GM18502 (cell line): ENCODE measurements around the gene DHRSX.
"Not testable (repeated sequence)": the region's sequence is repeated elsewhere in the genome, so short reads cannot be mapped to it uniquely, and the experiment has no call there.

ENCODE experiments used
- ATAC-seq: cut with Tn5 transposase; IDR thresholded peaks from one replicate; pipeline ENCODE4 v1.9.1; 2021; ENCODE audit warnings: mild to moderate bottlenecking; ENCODE audit not compliant: unreplicated experiment, poor library complexity

Gene DHRSX

DNA sequence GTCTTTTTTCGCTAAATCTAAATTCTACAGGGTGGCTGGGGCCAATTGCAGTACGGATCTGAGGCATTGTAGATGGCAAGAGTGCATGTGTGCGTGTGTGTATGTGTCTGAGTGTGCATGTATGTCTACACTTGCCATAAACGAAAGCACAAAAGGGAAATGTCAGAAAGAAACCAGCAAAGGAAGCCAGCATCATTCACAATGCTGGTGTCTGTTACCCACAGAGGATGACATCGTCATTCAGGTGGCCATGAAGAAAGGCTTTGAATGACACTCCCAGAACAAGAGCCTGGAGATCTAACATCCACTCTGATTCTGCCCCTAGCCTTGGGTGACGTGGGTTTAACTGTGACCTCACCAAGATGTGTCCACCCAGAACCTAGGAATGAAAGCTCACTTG is 124.6 kb downstream of the DHRSX start:
- no peak for ATAC-seq

DNA sequence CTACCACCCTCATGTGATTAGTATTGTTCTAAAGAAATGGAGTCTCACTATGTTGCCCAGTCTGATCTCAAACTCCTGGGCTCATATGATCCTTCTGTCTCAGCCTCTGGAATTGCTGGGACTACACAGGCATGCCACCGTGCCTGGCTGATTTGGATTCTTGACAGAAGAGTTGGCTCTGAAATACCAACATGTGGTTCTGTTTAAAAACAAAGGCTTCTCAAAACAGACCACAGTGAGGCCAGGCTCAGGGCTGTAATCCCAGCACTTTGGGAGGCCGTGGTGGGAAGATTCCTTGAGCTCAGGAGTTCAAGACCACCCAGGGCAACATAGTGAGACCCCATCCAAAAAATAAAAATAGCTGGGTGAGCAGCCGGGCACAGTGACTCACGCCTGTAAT is 126.7 kb downstream of the DHRSX start:
- ATAC-seq: no peak

- ATAC-seq: no peak
Measured at GRCh38 chrX:2373615-2374014, 127.2 kb downstream of the DHRSX start.

- no peak for ATAC-seq
Measured at GRCh38 chrX:2371026-2371711, 129.6 kb downstream of the DHRSX start.

GRCh38 chrX:2370456-2370855 is 130.3 kb downstream of the DHRSX start:
- ATAC-seq: no peak

DNA sequence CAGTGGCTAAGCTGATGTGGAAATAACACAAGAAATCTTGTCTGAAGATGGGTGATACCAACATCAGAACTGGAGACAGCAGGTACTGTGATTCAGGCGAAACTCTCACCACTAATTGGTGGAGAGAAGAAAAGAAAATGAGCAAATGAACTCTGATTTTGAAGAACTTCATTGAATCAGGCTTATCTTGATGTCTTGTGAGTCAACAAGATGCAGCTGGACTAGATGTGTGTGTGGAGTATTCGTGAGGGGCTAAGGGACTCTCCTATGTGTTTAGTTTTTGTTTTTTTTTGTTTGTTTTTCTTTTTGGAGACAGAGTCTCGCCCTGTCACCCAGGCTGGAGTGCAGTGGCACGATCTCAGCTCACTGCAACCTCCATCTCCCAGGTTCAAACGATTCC is 131.6 kb downstream of the DHRSX start:
- no peak for ATAC-seq

GRCh38 chrX:2360731-2361130 is 140.0 kb downstream of the DHRSX start:
- ATAC-seq: no peak

- ATAC-seq: not testable (repeated sequence)
Measured at GRCh38 chrX:2359522-2359921, 141.3 kb downstream of the DHRSX start.

GRCh38 chrX:2351999-2352995 is 148.5 kb downstream of the DHRSX start:
- no peak for ATAC-seq

DNA sequence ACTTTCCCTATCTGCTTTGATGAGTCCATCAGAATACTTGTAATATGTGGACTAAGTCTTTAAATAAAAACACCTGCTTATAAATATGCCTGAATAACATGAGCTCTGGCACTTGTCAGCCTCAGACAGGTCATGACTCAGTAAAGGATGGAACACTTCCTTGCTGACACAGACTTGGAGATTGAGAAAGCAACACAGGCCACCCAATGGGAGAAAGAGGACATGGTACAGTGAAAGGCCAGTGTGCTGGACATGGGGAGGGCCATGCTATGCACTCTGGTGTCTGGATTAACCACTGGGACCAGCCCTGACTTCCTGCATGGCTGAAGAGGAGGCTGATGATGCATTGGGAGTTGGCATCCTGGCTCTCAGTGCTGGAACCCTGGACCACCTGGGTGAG is 149.5 kb downstream of the DHRSX start:
- ATAC-seq: no peak

DNA sequence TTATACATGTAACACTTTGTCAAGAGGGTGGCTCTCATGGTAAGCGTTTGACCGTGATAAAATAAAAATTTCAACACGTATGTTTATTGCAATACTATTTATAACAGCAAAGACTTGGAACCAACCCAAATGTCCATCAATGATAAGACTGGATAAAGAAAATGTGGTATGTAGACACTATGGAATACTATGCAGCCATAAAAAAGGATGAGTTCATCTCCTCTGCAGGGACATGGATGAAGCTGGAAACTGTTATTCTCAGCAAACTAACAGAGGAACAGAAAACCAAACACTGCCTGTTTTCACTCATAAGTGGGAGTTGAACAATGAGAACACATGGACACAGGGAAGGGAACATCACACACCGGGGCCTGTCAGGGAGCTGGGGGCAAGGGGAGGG is 150.1 kb downstream of the DHRSX start:
- ATAC-seq: not testable (repeated sequence)

- ATAC-seq: not testable (repeated sequence)
Measured at GRCh38 chrX:2350036-2350435, 150.7 kb downstream of the DHRSX start.

DNA sequence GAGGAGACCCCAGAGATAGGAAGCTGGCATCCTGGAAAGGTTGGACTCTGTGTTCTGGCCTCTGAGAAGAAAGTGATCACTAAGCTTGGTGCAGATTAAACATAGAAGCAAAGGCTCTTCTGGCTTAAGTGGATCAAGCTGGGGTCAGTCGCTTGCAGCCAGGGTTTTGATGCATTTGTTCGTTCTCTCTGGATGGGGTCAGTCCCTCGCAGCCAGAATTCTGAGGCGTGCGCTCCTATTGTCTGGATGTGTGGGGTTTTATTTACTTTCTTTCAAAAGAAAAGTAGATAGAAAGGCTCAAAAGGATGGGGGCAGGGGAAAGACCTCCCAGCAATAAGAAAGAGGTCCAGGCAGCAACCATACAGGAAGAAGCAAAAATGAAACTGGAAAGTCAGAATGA is 152.6 kb downstream of the DHRSX start:
- ATAC-seq: no peak

- ATAC-seq: no peak
Measured at GRCh38 chrX:2346158-2346557, 154.6 kb downstream of the DHRSX start.

DNA sequence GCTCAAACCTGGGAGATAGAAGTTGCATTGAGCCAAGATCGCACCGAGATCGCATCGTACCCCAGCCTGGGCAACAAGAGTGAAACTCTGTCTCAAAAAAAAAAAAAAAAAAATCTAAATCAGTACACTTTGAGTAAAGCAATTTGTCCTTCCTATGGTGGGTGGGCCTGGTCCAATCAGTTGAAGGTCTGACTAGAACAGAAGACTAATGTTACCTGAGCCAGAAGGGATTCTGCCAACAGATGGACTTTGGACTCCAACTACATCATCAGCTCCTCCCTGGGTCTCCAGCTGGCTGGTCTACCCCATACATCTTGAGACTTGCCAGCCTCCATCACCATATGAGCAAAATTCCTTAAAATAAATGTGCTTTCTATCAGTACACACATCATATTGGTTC is 155.2 kb downstream of the DHRSX start:
- ATAC-seq: no peak

DNA sequence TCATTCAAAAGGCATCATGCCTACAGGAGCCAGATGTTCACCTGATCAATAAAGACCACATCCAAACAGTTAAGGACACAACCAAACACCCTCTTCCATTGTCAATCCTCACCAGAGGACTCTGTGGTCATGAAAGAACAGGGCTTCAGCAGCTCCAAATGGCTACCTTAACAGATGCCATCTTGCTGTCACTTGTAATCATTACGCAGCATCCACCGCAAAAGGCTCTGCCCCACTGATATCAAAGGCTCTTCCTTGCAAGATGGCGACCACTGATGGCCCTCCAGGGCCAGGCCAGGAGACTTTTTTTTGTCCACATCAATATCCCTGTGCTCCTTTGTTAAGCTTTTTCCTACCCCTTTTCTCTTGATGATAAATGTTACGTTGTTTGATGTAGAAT is 157.4 kb downstream of the DHRSX start:
- no peak for ATAC-seq

DNA sequence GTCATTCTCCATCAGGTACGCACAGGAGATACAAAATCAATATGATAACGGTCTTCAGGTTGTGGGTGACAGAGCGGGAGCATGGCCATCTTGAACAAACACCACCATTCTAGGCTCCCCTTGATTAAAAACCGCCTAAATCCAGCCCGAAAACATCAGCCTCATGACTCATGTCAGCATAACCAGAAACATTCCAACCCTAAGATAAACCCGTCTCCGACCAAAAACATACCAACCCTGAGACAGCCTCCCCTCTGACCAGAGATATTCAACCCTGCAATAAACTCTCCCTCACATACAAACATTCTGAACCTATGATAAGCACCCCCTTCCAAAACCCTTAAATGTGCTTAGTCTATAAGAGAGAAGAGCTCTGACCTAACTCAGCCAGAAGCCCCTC is 157.9 kb downstream of the DHRSX start:
- ATAC-seq: no peak

GRCh38 chrX:2342281-2342688 is 158.5 kb downstream of the DHRSX start:
- no peak for ATAC-seq

DNA sequence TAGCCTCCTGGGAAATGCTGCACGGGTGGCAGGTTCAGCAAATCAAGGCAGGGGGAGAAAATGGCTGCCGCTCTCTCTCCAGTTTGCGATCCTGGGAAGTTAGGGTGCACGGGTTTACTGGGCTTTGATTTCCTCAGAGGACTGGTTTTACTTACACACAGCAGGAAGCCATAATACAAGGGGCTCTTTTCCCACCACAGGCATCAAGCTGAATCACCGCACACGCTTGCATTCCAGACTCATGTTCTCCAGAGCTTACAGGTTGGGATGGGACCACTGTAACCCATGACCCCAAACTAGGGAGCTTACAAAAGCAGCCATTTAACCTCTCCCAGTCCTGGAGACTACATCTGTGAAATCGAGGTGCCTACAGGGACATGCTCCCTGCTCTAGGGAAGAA is 159.8 kb downstream of the DHRSX start:
- ATAC-seq: no peak

- ATAC-seq: no peak
Measured at GRCh38 chrX:2336181-2336580, 164.6 kb downstream of the DHRSX start.

DNA sequence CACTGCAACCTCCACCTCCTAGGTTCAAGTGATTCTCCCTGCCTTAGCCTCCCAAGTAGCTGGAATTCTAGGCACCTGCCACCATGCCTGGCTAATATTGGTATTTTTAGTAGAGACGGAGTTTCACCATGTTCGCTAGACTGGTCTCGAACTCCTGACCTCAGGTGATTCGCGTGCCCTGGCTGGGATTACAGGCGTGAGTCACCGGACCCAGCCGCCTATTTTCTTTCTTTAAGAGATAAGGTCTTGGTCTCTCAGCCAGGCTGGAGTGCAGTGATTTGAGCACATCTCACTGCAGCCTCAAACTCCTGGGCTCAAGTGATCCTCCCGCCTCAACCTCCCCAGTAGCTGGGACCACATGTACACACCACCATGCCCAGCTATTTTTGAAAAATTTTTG is 166.5 kb downstream of the DHRSX start:
- ATAC-seq: no peak

DNA sequence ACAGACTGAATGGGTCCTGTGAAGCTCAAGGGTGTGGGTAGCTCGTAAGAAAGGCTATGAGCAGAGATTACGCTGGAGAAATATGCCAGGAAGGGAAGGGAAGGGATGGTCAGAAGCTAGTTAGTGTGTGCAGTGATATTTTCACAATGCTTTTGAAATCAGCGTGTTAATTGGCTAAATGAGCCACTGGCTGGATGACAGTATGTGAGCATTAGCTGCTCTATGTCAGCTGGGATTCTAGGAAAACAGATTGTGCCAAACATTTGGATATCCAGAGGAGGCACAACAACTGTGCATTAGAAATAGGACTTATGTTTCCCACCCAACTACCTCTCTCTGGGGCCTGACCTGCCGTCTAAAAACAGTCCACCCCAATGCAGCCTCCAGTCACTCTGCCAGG is 168.5 kb downstream of the DHRSX start:
- no peak for ATAC-seq
